Hypothalamus (tissue), 51 donors: Measurements from ENCODE around the gene PCDHAC2.

Source experiments
- DNase-seq, 51 donors: peaks; one replicate each; lab custom pipeline; 2025; lab: John Stamatoyannopoulos, UW

PCDHAC2 gene

GRCh38 chr5:140982083-140982716, 15.9 kb downstream of the PCDHAC2 start:
- DNase-seq = no peak

GRCh38 chr5:140986117-140986521, 19.8 kb downstream of the PCDHAC2 start:
- DNase-seq = no peak

- DNase-seq = no peak
Observed at GRCh38 chr5:140988100-140988499, 21.8 kb downstream of the PCDHAC2 start.

- DNase-seq = no peak
Observed at GRCh38 chr5:140988608-140989007, 22.3 kb downstream of the PCDHAC2 start.

GRCh38 chr5:140989254-140990020, 23.2 kb downstream of the PCDHAC2 start:
- no peak for DNase-seq

GRCh38 chr5:140992828-140993227, 26.6 kb downstream of the PCDHAC2 start:
- DNase-seq = no peak

- DNase-seq = peak in 1 of 51 donors; percentile 6
Observed at GRCh38 chr5:140996060-140996459, 29.8 kb downstream of the PCDHAC2 start.

GRCh38 chr5:140998921-140999410, 32.7 kb downstream of the PCDHAC2 start:
- DNase-seq = no peak

GRCh38 chr5:141001446-141001843, 35.2 kb downstream of the PCDHAC2 start:
- peak in 5 of 51 donors; percentile 2 to 28 (median 3) for DNase-seq

- peak in 28 of 51 donors; percentile 11 to 64 (median 24) for DNase-seq
Observed at GRCh38 chr5:141001844-141002604, 35.7 kb downstream of the PCDHAC2 start.

GRCh38 chr5:141002605-141002965, 36.3 kb downstream of the PCDHAC2 start:
- no peak for DNase-seq

GRCh38 chr5:141003031-141003430, 36.8 kb downstream of the PCDHAC2 start:
- DNase-seq = no peak

- no peak for DNase-seq
Observed at GRCh38 chr5:141003791-141004611, 37.7 kb downstream of the PCDHAC2 start.

GRCh38 chr5:141007791-141008190, 41.5 kb downstream of the PCDHAC2 start:
- no peak for DNase-seq

- no peak for DNase-seq
Observed at GRCh38 chr5:141010047-141010793, 43.9 kb downstream of the PCDHAC2 start.

- no peak for DNase-seq
Observed at GRCh38 chr5:141017943-141018342, 51.7 kb downstream of the PCDHAC2 start.
